Ovary (tissue), 9 donors: Measurements from ENCODE around the gene SPO11. TPM values are rescaled to one million over a fixed set of nuclear protein-coding genes. Genes with fewer than 3 reads are reported as not detected.

Experiments used
- DNase-seq, 5 donors: peaks; one replicate each; pipeline ENCODE4 v3.0.0-alpha.2; 2019 to 2020
- H3K27ac ChIP-seq, 2 donors: fragments of 200-600 bp; one replicate each; pipeline versions ENCODE4 v1.5.1 to v1.8.0; 2019 to 2022
- H3K27me3 ChIP-seq: fragments of 200-600 bp; one replicate; pipeline ENCODE4 v1.8.0; 2022
- H3K36me3 ChIP-seq: fragments of 200-600 bp; sonication (generic); one replicate; pipeline ENCODE4 v1.5.1; 2019
- H3K4me1 ChIP-seq: one replicate; pipeline ENCODE4 v1.8.1; 2013; ENCODE audit warnings: mild to moderate bottlenecking, moderate library complexity; ENCODE audit not compliant: insufficient read depth
- H3K4me3 ChIP-seq: fragments of 200-600 bp; sonication (generic); one replicate; pipeline ENCODE4 v1.5.1; 2017
- H3K9me3 ChIP-seq, 2 donors: fragments of 200-600 bp in 1 of 2; sonication (generic) in 1 of 2; one replicate each; pipeline versions ENCODE4 v1.5.1 to v1.8.1; 2013 to 2019; ENCODE audit warnings: mild to moderate bottlenecking in 1 of 2, moderate library complexity in 1 of 2
- EP300 ChIP-seq: sonication (generic); formaldehyde crosslinking; IDR thresholded peaks from one replicate; pipeline ENCODE4 v1.6.1; 2017; ENCODE audit warnings: antibody characterized with exemption
- POLR2A ChIP-seq: fragments of 450-650 bp; IDR thresholded peaks from one replicate; pipeline ENCODE4 v1.6.1; 2017; ENCODE audit warnings: antibody characterized with exemption, mild to moderate bottlenecking, moderate library complexity
- WGBS, 3 donors: extraction: QIAGEN DNeasy Blood & Tissue Kit in 1 of 3; methylation state at CpG; one replicate each; pipeline versions ENCODE4 v1.1.5 to v1.1.7; 2013 to 2017; 5-methylcytosine and 5-hydroxymethylcytosine counted together
- intact Hi-C, 4 donors: fragments of 100-400 bp; cut with DNase I; formaldehyde crosslinking; loops; one replicate each; pipeline versions ENCODE4 v1.11.0 to v1.15.1; 2022 to 2023
- polyA plus RNA-seq, 2 donors: library from polyadenylated mRNA; stranded (reverse); fragments of 200-250 nt in 1 of 2; fragments of 350-450 nt in 1 of 2; fragmentation: Illumina TruSeq in 1 of 2; extraction: RNeasy Lipid Tissue Mini Kit (QIAGEN cat#74804) in 1 of 2; gene quantifications; one replicate each; pipeline ENCODE4 v1.2.3, GENCODE V29; 2013 to 2014
- total RNA-seq, 7 donors: library from RNA; depleted of rRNA in 2 of 7; stranded (reverse); fragments of >200 nt in 2 of 7; fragmentation: NEBNext Ultra II Directional in 3 of 7; extraction: Animal tissue kit (Norgen Biotek cat#: 25700) in 3 of 7; gene quantifications; one replicate each; pipeline versions ENCODE4 v1.1.0 to v1.2.4, GENCODE V29; 2016 to 2023
- TF ChIP-seq, protein P1 (sequence below), 3 donors: fragments of 450-650 bp in 2 of 3; fragments of 200-600 bp in 1 of 3; IDR thresholded peaks; one replicate each; pipeline versions ENCODE4 v1.5.1 to v1.8.0; 2016 to 2022; ENCODE audit warnings: antibody characterized with exemption in 3 of 3, mild to moderate bottlenecking in 1 of 3
- donor health status: DM: no; HTN: no; CAD: no; lungs with moderate emphysema.
- donor health status: DM: no; HTN: no; CAD: no.
- donor health status: Bipolar disorder and iron deficiency.
- donor health status: DM: yes; HTN: yes; CAD: no.
- donor health status: DM: no; HTN: no; CAD: no.
- donor health status: DM: yes; HTN: yes; CAD: no.

The SPO11 gene
- total and polyA plus RNA-seq, 9 donors = not detected

DNA sequence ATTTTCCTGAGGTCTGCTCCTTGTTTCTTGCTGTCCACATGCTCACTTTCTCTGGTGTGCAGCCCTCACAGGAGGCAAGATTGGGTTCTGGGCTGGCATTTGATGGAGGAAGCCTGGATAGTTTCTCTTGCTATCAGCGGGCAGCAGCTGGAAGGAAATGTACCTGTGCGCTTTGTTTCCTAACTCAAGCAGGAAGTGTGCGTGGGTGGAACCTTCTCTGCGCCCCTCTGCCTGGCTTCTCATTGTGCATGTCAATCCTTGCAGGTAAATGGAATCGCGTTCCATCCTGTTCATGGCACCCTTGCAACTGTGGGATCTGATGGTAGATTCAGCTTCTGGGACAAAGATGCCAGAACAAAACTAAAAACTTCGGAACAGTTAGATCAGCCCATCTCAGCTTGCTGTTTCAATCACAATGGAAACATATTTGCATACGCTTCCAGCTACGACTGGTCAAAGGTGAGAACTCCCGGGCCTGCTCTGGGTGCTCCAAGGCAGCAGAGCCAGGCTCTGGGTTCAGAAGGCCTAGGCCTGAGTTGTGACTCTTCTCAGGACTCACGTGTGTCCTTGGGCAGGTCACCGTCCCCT lies 44.8 kb downstream of the SPO11 start:
- Histone ChIP-seq H3K27me3 (no peaks in the 10 kb centered on the region), H3K36me3 (no peaks in the 10 kb centered on the region), H3K4me1 (no peaks in the 10 kb centered on the region), H3K9me3 (no peaks in the 10 kb centered on the region), H3K27ac (no peak overlapping the region), H3K4me3 (no peak overlapping the region)
- intact Hi-C loops = loop anchor here in 2 of 4 donors (5.0 to 10.0 kb wide), 2 partner anchors 128 to 220 kb away; no protein-coding TSS in a partner anchor
- WGBS, 3 donors = 78 to 86% (median 80%) methylated on average over 12 of the region's 12 CpGs
- TF ChIP-seq, protein P1, sequence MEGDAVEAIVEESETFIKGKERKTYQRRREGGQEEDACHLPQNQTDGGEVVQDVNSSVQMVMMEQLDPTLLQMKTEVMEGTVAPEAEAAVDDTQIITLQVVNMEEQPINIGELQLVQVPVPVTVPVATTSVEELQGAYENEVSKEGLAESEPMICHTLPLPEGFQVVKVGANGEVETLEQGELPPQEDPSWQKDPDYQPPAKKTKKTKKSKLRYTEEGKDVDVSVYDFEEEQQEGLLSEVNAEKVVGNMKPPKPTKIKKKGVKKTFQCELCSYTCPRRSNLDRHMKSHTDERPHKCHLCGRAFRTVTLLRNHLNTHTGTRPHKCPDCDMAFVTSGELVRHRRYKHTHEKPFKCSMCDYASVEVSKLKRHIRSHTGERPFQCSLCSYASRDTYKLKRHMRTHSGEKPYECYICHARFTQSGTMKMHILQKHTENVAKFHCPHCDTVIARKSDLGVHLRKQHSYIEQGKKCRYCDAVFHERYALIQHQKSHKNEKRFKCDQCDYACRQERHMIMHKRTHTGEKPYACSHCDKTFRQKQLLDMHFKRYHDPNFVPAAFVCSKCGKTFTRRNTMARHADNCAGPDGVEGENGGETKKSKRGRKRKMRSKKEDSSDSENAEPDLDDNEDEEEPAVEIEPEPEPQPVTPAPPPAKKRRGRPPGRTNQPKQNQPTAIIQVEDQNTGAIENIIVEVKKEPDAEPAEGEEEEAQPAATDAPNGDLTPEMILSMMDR (IDR thresholded peaks at IDR 0.05) = no peak
- TF ChIP-seq POLR2A = no peak
- TF ChIP-seq EP300 = no peak
- no peak for DNase-seq

DNA sequence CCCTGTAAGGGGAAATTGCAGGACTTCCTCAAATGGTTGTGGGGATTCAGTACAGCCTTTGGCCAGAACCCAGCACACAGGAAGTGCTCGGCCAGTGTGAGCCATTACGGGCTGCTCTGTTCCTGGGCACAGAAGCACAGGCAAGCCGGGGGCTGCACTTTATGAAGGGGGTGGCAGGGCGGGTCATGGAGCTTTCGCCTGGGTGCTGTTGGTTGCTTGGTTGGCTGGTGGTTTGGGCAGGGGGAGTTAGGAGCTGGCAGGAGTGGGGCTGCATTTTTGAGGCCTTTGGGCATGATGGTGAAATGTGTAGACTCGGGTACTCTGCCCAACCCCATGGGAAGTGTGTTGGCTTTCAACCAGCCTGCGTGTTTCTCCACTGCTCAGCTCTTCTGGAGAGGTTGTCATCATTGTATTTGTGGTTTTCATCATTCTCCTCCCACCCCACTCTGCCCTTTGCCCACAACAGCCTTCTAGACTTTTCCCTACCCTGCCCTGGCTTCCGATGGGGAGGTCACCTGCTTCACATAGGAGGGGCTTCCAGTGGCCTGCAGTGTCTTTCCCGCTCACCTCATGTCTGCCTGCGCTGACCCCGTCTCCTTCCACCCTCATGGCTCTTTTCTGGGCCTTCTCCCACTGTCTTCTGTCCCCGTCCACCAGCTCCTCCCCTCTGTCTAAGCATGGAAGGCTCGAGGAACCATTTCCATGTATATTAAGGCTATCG lies 45.5 kb downstream of the SPO11 start:
- H3K27ac ChIP-seq = no peak overlapping the region
- no peaks in the 10 kb centered on the region for H3K9me3 ChIP-seq
- 82 to 85% (median 83%) methylated on average over 14 of the region's 14 CpGs for WGBS, 3 donors
- intact Hi-C loops = loop anchor here in 2 of 4 donors (5.0 to 10.0 kb wide), 2 partner anchors 127 to 220 kb away; no protein-coding TSS in a partner anchor
- TF ChIP-seq, protein P1 (IDR thresholded peaks at IDR 0.05) = no peak
- no peak for TF ChIP-seq EP300
- TF ChIP-seq POLR2A = no peak
- no peak overlapping the region for H3K4me3 ChIP-seq
- H3K27me3 ChIP-seq = no peaks in the 10 kb centered on the region
- H3K36me3 ChIP-seq = no peaks in the 10 kb centered on the region
- H3K4me1 ChIP-seq = no peaks in the 10 kb centered on the region
- no peak for DNase-seq

DNA sequence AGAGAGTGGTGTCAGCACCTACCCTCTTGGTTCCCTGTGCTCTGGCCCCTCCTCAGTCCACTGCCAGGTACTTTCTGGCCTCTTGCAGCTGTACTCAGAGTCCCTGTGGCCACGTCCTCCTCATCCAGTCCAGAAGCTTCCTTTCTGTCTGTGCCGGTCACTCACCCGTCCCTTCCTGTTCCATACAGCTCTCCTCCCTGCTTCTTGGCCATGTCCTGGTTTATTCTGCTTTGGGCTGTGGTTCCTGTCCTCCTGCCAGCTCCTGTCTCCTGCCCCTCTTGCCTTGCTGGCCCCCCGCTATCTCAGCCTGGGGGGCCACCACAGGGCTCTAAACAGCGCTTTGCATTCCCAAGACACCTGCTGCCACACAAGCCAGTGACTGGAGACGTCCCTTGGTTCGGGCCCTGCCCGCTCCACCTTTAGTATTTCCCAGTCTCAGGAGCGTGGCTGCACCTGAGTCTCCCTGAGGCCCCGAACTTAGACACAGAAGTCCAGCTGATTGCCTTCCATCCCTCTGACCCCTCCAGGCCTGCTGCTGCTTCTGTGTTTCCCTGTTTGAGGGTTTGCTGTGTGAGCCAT lies 46.1 kb downstream of the SPO11 start:
- intact Hi-C loops = loop anchor here in 1 of 4 donors (10.0 kb wide), 1 partner anchor 219 kb away; no protein-coding TSS in a partner anchor
- H3K27ac ChIP-seq = no peak overlapping the region
- 87 to 91% (median 88%) methylated on average over 10 of the region's 10 CpGs for WGBS, 3 donors
- no peaks in the 10 kb centered on the region for H3K4me1 ChIP-seq
- H3K9me3 ChIP-seq = no peaks in the 10 kb centered on the region
- H3K27me3 ChIP-seq = no peaks in the 10 kb centered on the region
- DNase-seq = no peak
- H3K4me3 ChIP-seq = no peak overlapping the region
- TF ChIP-seq, protein P1 (IDR thresholded peaks at IDR 0.05) = no peak
- TF ChIP-seq POLR2A = no peak
- TF ChIP-seq EP300 = no peak
- no peaks in the 10 kb centered on the region for H3K36me3 ChIP-seq

DNA sequence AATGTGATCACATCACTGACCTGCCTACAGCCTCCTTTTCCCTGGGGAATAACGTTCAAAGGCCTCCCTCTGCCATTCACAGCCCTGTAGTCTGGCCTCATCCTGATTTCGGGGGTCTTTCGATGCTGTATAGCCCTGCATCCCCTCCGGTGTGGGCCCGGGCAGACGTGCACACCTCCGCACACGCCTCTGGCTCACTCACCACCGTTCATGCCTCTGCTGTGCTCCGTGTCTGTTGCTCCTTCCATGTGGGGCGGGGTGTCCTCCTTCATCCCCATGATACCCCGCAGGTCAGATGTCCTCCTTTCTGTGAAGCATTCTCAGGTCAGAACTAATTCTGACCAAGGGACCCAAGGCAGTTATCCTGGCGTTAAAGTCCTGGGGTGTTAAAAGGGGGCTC lies 47.7 kb downstream of the SPO11 start:
- H3K27me3 ChIP-seq = no peaks in the 10 kb centered on the region
- no peaks in the 10 kb centered on the region for H3K9me3 ChIP-seq
- H3K4me3 ChIP-seq = no peak overlapping the region
- no peaks in the 10 kb centered on the region for H3K4me1 ChIP-seq
- 77 to 83% (median 80%) methylated on average over 13 of the region's 13 CpGs for WGBS, 3 donors
- H3K36me3 ChIP-seq = no peaks in the 10 kb centered on the region
- no peak overlapping the region for H3K27ac ChIP-seq
- no peak for DNase-seq
- TF ChIP-seq EP300 = no peak
- TF ChIP-seq, protein P1 (IDR thresholded peaks at IDR 0.05) = no peak
- no peak for TF ChIP-seq POLR2A
- intact Hi-C loops = loop anchor here in 1 of 4 donors (10.0 kb wide), 1 partner anchor 217 kb away; no protein-coding TSS in a partner anchor
